Vagina (tissue), 2 donors: ENCODE data around the gene ALDH1B1. TPM values are rescaled to one million over a fixed set of nuclear protein-coding genes. Genes with fewer than 3 reads are reported as not detected.
A peak's percentile ranks its signal among the peaks of the same experiment; 100 is the strongest.

Experiments used
- DNase-seq, 2 donors: peaks; one replicate each; pipeline ENCODE4 v3.0.0-alpha.2; 2017; ENCODE audit errors: extremely low spot score in 2 of 2
- H3K27ac ChIP-seq: fragments of 200-600 bp; sonication (generic); one replicate; pipeline ENCODE4 v1.5.1; 2019
- H3K27me3 ChIP-seq: fragments of 200-600 bp; sonication (generic); one replicate; pipeline ENCODE4 v1.5.1; 2019
- H3K36me3 ChIP-seq, 2 donors: fragments of 200-600 bp; sonication (generic); one replicate each; pipeline ENCODE4 v1.5.1; 2017 to 2019
- H3K4me1 ChIP-seq: fragments of 200-600 bp; sonication (generic); one replicate; pipeline ENCODE4 v1.5.1; 2019
- H3K4me3 ChIP-seq, 2 donors: fragments of 200-600 bp; sonication (generic); 1 replicate in 1 of 2; 2 replicates in 1 of 2; pipeline ENCODE4 v1.5.1; 2016 to 2019
- H3K9me3 ChIP-seq: fragments of 200-600 bp; sonication (generic); one replicate; pipeline ENCODE4 v1.5.1; 2019
- CTCF ChIP-seq, 3 experiments: fragments of 450-650 bp in 2 of 3; fragments of 200-600 bp in 1 of 3; sonication (generic) in 1 of 3; IDR thresholded peaks; one replicate each; pipeline ENCODE4 v1.5.1; 2017 to 2019; ENCODE audit warnings: antibody characterized with exemption in 3 of 3, mild to moderate bottlenecking in 2 of 3, moderate library complexity in 2 of 3
- POLR2A ChIP-seq, 2 donors: fragments of 450-650 bp; IDR thresholded peaks; one replicate each; pipeline ENCODE4 v1.6.1; 2017; ENCODE audit warnings: antibody characterized with exemption in 2 of 2, mild to moderate bottlenecking in 2 of 2, moderate library complexity in 2 of 2
- POLR2AphosphoS5 ChIP-seq, 2 donors: sonication (generic); formaldehyde crosslinking; IDR thresholded peaks; one replicate each; pipeline ENCODE4 v1.9.0; 2017; ENCODE audit warnings: antibody characterized with exemption in 2 of 2, mild to moderate bottlenecking in 2 of 2, low read depth in 1 of 2; ENCODE audit not compliant: insufficient read depth in 1 of 2
- intact Hi-C: fragments of 100-400 bp; cut with DNase I; formaldehyde crosslinking; loops from one replicate; pipeline ENCODE4 v1.15.1; 2023
- total RNA-seq: library from RNA; depleted of rRNA; stranded (reverse); fragments of >200 nt; gene quantifications from one replicate; pipeline ENCODE4 v1.2.3, GENCODE V29; 2016

The ALDH1B1 gene
- 13.3 TPM for total RNA-seq

GRCh38 chr9:38392235-38393127 lies at the start of gene ALDH1B1:
ALDH1B1 (plus strand) TSS chr9:38392702; CDS start chr9:38395749, 3,047 bp downstream.
- peaks cover 0 to 14% of the 10 kb centered on the region in 2 donors for H3K36me3 ChIP-seq
- no peak for DNase-seq
- peaks cover 16% of the 10 kb centered on the region for H3K4me1 ChIP-seq
- no peak for TF ChIP-seq CTCF (IDR thresholded peaks at IDR 0.05)
- TF ChIP-seq POLR2AphosphoS5 (IDR thresholded peaks at IDR 0.05; ENCODE audit: insufficient read depth in 1 of 2, low read depth in 1 of 2): peak in 1 of 2 donors; percentile 78
- peak in 1 of 2 donors; percentile 12 for TF ChIP-seq POLR2A (IDR thresholded peaks at IDR 0.05)
- H3K27me3 ChIP-seq: no peaks in the 10 kb centered on the region
- H3K27ac ChIP-seq: peak within 1 kb of the TSS; percentile 56
- H3K9me3 ChIP-seq: no peaks in the 10 kb centered on the region
- intact Hi-C loops: no loop called here
- H3K4me3 ChIP-seq: peak within 1 kb of the TSS; percentile 58 to 73

GRCh38 chr9:38343037-38343436 lies 49.5 kb upstream of the ALDH1B1 start:
- intact Hi-C loops: no loop called here
- no peaks in the 10 kb centered on the region for H3K4me1 ChIP-seq
- H3K9me3 ChIP-seq: no peaks in the 10 kb centered on the region
- TF ChIP-seq CTCF (IDR thresholded peaks at IDR 0.05): no peak
- no peak for TF ChIP-seq POLR2AphosphoS5 (IDR thresholded peaks at IDR 0.05; ENCODE audit: insufficient read depth in 1 of 2, low read depth in 1 of 2)
- TF ChIP-seq POLR2A (IDR thresholded peaks at IDR 0.05): no peak
- H3K4me3 ChIP-seq: no peak overlapping the region
- H3K27ac ChIP-seq: no peak overlapping the region
- H3K36me3 ChIP-seq: no peaks in the 10 kb centered on the region
- peak; percentile 77 to 84 for DNase-seq
- H3K27me3 ChIP-seq: no peaks in the 10 kb centered on the region

GRCh38 chr9:38343552-38343951 lies 49.0 kb upstream of the ALDH1B1 start:
- no peak overlapping the region for H3K27ac ChIP-seq
- intact Hi-C loops: no loop called here
- H3K36me3 ChIP-seq: no peaks in the 10 kb centered on the region
- no peak for TF ChIP-seq POLR2A (IDR thresholded peaks at IDR 0.05)
- TF ChIP-seq POLR2AphosphoS5 (IDR thresholded peaks at IDR 0.05; ENCODE audit: insufficient read depth in 1 of 2, low read depth in 1 of 2): no peak
- TF ChIP-seq CTCF (IDR thresholded peaks at IDR 0.05): no peak
- no peaks in the 10 kb centered on the region for H3K4me1 ChIP-seq
- H3K4me3 ChIP-seq: no peak overlapping the region
- H3K27me3 ChIP-seq: no peaks in the 10 kb centered on the region
- DNase-seq: peak in 1 of 2 donors; percentile 72
- H3K9me3 ChIP-seq: no peaks in the 10 kb centered on the region

- intact Hi-C loops: no loop called here
- Histone ChIP-seq H3K27ac (no peak overlapping the region), H3K4me1 (no peaks in the 10 kb centered on the region), H3K4me3 (no peak overlapping the region), H3K36me3 (no peaks in the 10 kb centered on the region), H3K9me3 (no peaks in the 10 kb centered on the region), H3K27me3 (no peaks in the 10 kb centered on the region)
- peak in 1 of 2 donors; percentile 47 for DNase-seq
- TF ChIP-seq POLR2AphosphoS5 (IDR thresholded peaks at IDR 0.05; ENCODE audit: insufficient read depth in 1 of 2, low read depth in 1 of 2) (no peak), POLR2A (IDR thresholded peaks at IDR 0.05) (no peak), CTCF (IDR thresholded peaks at IDR 0.05) (no peak)
Observed at GRCh38 chr9:38344566-38345324, 47.8 kb upstream of the ALDH1B1 start.
